Measurements from ENCODE around the gene LRRFIP2.

Gene LRRFIP2

GRCh38 chr3:37127340-37127739 lies 47.0 kb downstream of the LRRFIP2 start:
- no peak for TF ChIP-seq EZH2phosphoT487 (IDR thresholded peaks at IDR 0.05; ENCODE audit: low read length)
- no peak for TF ChIP-seq EZH2 (optimal IDR thresholded peaks at IDR 0.05; ENCODE audit: low read depth, low read length)
- TF ChIP-seq CTCF (IDR thresholded peaks at IDR 0.05; ENCODE audit: low read length), result no peak

GRCh38 chr3:37126856-37127255 lies 47.5 kb downstream of the LRRFIP2 start:
- Histone ChIP-seq H3K9me2 (replicated peaks; ENCODE audit: insufficient read depth, low read length) (no peaks in the 10 kb centered on the region), H3K36me3 (replicated peaks; ENCODE audit: insufficient read depth, low read length) (no peaks in the 10 kb centered on the region), H3K9ac (ENCODE audit: low read length) (no peak overlapping the region), H4K20me1 (ENCODE audit: insufficient read depth, low read length) (peaks cover 5% of the 10 kb centered on the region; the same call in 1 of the 2 replicates), H3K9me3 (replicated peaks; ENCODE audit: insufficient read depth, low read length) (no peaks in the 10 kb centered on the region), H2AFZ (ENCODE audit: low read length) (no peak overlapping the region), H3K27me3 (replicated peaks; ENCODE audit: insufficient read depth, low read length) (no peaks in the 10 kb centered on the region), H3K4me1 (ENCODE audit: low read length) (no peaks in the 10 kb centered on the region), H3F3A (ENCODE audit: insufficient read depth, low read length) (no peaks in the 10 kb centered on the region), H3K27ac (ENCODE audit: low read length) (no peak overlapping the region), H3K4me2 (ENCODE audit: low read depth, low read length) (no peak overlapping the region), H3K4me3 (ENCODE audit: low read length) (no peak overlapping the region), H3K79me2 (ENCODE audit: low read length) (no peaks in the 10 kb centered on the region)
- TF ChIP-seq EZH2 (optimal IDR thresholded peaks at IDR 0.05; ENCODE audit: low read depth, low read length) (no peak), CTCF (IDR thresholded peaks at IDR 0.05; ENCODE audit: low read length) (no peak), EZH2phosphoT487 (IDR thresholded peaks at IDR 0.05; ENCODE audit: low read length) (no peak)
- DNase-seq, result no peak

More at GRCh38 chr3:37127340-37127739, 47.0 kb downstream of the LRRFIP2 start:
- Histone ChIP-seq H3K4me3 (ENCODE audit: low read length) (no peak overlapping the region), H3F3A (ENCODE audit: insufficient read depth, low read length) (no peaks in the 10 kb centered on the region), H2AFZ (ENCODE audit: low read length) (no peak overlapping the region), H4K20me1 (ENCODE audit: insufficient read depth, low read length) (peaks cover 5% of the 10 kb centered on the region; the same call in 1 of the 2 replicates), H3K27me3 (replicated peaks; ENCODE audit: insufficient read depth, low read length) (no peaks in the 10 kb centered on the region), H3K36me3 (replicated peaks; ENCODE audit: insufficient read depth, low read length) (no peaks in the 10 kb centered on the region), H3K9me2 (replicated peaks; ENCODE audit: insufficient read depth, low read length) (no peaks in the 10 kb centered on the region), H3K9ac (ENCODE audit: low read length) (no peak overlapping the region), H3K79me2 (ENCODE audit: low read length) (no peaks in the 10 kb centered on the region), H3K4me1 (ENCODE audit: low read length) (no peaks in the 10 kb centered on the region), H3K27ac (ENCODE audit: low read length) (no peak overlapping the region), H3K9me3 (replicated peaks; ENCODE audit: insufficient read depth, low read length) (no peaks in the 10 kb centered on the region), H3K4me2 (ENCODE audit: low read depth, low read length) (no peak overlapping the region)
- no peak for DNase-seq

GRCh38 chr3:37125195-37126073 lies 48.9 kb downstream of the LRRFIP2 start:
- DNase-seq, result no peak
- Histone ChIP-seq H3K9me2 (replicated peaks; ENCODE audit: insufficient read depth, low read length) (no peaks in the 10 kb centered on the region), H3K4me1 (ENCODE audit: low read length) (no peaks in the 10 kb centered on the region), H3K27me3 (replicated peaks; ENCODE audit: insufficient read depth, low read length) (no peaks in the 10 kb centered on the region), H2AFZ (ENCODE audit: low read length) (no peak overlapping the region), H3K4me3 (ENCODE audit: low read length) (no peak overlapping the region), H3K27ac (ENCODE audit: low read length) (no peak overlapping the region), H3K9ac (ENCODE audit: low read length) (no peak overlapping the region), H3K4me2 (ENCODE audit: low read depth, low read length) (no peak overlapping the region), H3K36me3 (replicated peaks; ENCODE audit: insufficient read depth, low read length) (no peaks in the 10 kb centered on the region), H3F3A (ENCODE audit: insufficient read depth, low read length) (no peaks in the 10 kb centered on the region), H4K20me1 (ENCODE audit: insufficient read depth, low read length) (peaks cover 5% of the 10 kb centered on the region; the same call in 1 of the 2 replicates), H3K79me2 (ENCODE audit: low read length) (no peaks in the 10 kb centered on the region), H3K9me3 (replicated peaks; ENCODE audit: insufficient read depth, low read length) (no peaks in the 10 kb centered on the region)
- TF ChIP-seq EZH2 (optimal IDR thresholded peaks at IDR 0.05; ENCODE audit: low read depth, low read length) (no peak), CTCF (IDR thresholded peaks at IDR 0.05; ENCODE audit: low read length) (no peak), EZH2phosphoT487 (IDR thresholded peaks at IDR 0.05; ENCODE audit: low read length) (no peak)

Measured in MM.1S (cell line).